ENCODE data around the gene TIRAP. TPM values are rescaled to one million over a fixed set of nuclear protein-coding genes. Genes with fewer than 3 reads are reported as not detected.

Gene TIRAP
- total and polyA plus RNA-seq, 2 of the 8 experiments (the other 6 are each of a cell fraction or from before 2014, with no cell fraction given), result 5.3 TPM

DNA sequence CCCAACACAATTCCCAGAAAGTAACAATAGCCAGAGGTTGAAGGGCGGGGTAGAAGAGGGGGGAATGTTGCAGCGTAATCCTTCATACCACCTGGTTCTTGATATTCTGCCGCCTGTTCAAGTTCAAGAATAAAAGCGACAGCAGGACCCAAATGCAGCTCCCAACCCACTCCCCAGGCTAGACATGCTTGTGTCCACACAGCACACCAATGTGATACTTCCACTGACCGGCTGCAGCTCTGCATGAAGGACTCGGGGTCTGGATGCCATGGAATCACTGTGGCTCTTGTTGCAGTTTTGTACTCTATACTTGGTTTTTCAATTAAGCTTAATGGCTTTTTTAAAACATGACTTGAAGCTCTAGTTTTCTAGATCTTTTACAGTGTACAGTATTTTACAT lies 20.7 kb upstream of the TIRAP start:
- Histone ChIP-seq H3K9me3 (ENCODE audit: insufficient read depth in 2 of 2, low read depth in 1 of 2, low read length in 1 of 2) (no peaks in the 10 kb centered on the region), H3K4me2 (ENCODE audit: insufficient read depth in 1 of 2, low read depth in 2 of 2, low read length in 2 of 2) (no peak overlapping the region), H3K56ac (replicated peaks; ENCODE audit: insufficient read length, low read depth, low read length) (no peak overlapping the region), H3K79me1 (ENCODE audit: low read depth, low read length) (no peaks in the 10 kb centered on the region), H4K20me1 (replicated peaks in 1 of 2; ENCODE audit: control insufficient read depth in 1 of 2, insufficient read depth in 2 of 2, low read length in 2 of 2) (peaks cover 2 to 8% of the 10 kb centered on the region in 2 experiments), H4K5ac (ENCODE audit: insufficient read length, low read depth, low read length) (no peak overlapping the region), H2AK5ac (ENCODE audit: low read depth, low read length) (no peak overlapping the region), H2BK20ac (ENCODE audit: low read length) (no peak overlapping the region), H3K36me3 (ENCODE audit: control insufficient read depth in 2 of 4, insufficient read depth in 4 of 4, low read length in 3 of 4) (peaks cover 39 to 66% (median 56%) of the 10 kb centered on the region in 4 experiments), H3K4ac (replicated peaks; ENCODE audit: insufficient read length, low read depth, low read length) (no peak overlapping the region), H4K8ac (ENCODE audit: extremely low read depth, insufficient read depth, low read length) (no peak overlapping the region), H3K14ac (ENCODE audit: insufficient read length) (no peak overlapping the region), H3K18ac (ENCODE audit: extremely low read depth, low read length) (no peak overlapping the region), H3K23me2 (ENCODE audit: low read depth, low read length) (no peaks in the 10 kb centered on the region), H3K9ac (replicated peaks in 1 of 4; ENCODE audit: extremely low read depth in 1 of 4, low read depth in 3 of 4, low read length in 3 of 4) (no peak overlapping the region), H3K27me3 (replicated peaks in 1 of 4; ENCODE audit: control insufficient read depth in 3 of 4, extremely low read depth in 1 of 4, insufficient read depth in 3 of 4, low read length in 3 of 4) (no peaks in the 10 kb centered on the region), H2BK120ac (replicated peaks; ENCODE audit: low read depth, low read length) (no peak overlapping the region), H3K27ac (ENCODE audit: low read depth, low read length) (no peak overlapping the region), H3K79me2 (ENCODE audit: control insufficient read depth in 1 of 2, insufficient read depth in 2 of 2, low read length in 2 of 2) (peaks cover 0 to 3% of the 10 kb centered on the region in 2 experiments; a peak in 1 of 4 replicates), H3K23ac (ENCODE audit: insufficient read length) (no peak overlapping the region), H4K91ac (replicated peaks; ENCODE audit: insufficient read length, low read length) (no peak overlapping the region), H3K4me3 (ENCODE audit: extremely low read depth in 1 of 4, insufficient read depth in 2 of 4, low read depth in 3 of 4, low read length in 4 of 4) (no peak overlapping the region), H2BK12ac (ENCODE audit: low read depth, low read length) (no peak overlapping the region), H2BK5ac (ENCODE audit: low read depth, low read length) (no peak overlapping the region), H3K4me1 (replicated peaks in 1 of 4; ENCODE audit: control insufficient read depth in 3 of 4, insufficient read depth in 4 of 4, low read length in 3 of 4) (no peaks in the 10 kb centered on the region), H2AFZ (ENCODE audit: low read length) (no peak overlapping the region), H2BK15ac (ENCODE audit: low read length) (no peak overlapping the region)
- ChIA-PET CTCF (ENCODE audit: partially characterized antibody) (interaction anchor here (0.7 to 1.2 kb wide), 2 partner anchors 38 to 39 kb away, joined by 3 to 4 read pairs; no protein-coding TSS in a partner anchor), POLR2A (ENCODE audit: partially characterized antibody) (interaction anchor here (0.9 to 5.9 kb wide), 9 partner anchors 9 to 110 kb away, joined by 3 to 43 read pairs (median 11); partner anchors contain the start of genes FAM118B, RPUSD4 and TIRAP)
- TF ChIP-seq CREB1 (IDR thresholded peaks at IDR 0.05) (no peak), POLR2A (IDR thresholded peaks at IDR 0.05; ENCODE audit: control extremely low read depth in 1 of 2, low read depth in 2 of 2, low read length in 2 of 2) (peak in 1 of 2 experiments; percentile 23; a peak in 1 of 3 replicates), ZNF274 (IDR thresholded peaks at IDR 0.05; ENCODE audit: borderline replicate concordance, extremely low read depth, low read length) (no peak), CBX8 (IDR thresholded peaks at IDR 0.05; ENCODE audit: borderline replicate concordance, low read depth, low read length) (no peak), RFX5 (IDR thresholded peaks at IDR 0.05; ENCODE audit: borderline replicate concordance, low read depth, low read length) (no peak), SP2 (IDR thresholded peaks at IDR 0.05; ENCODE audit: low read length) (no peak), SP1 (IDR thresholded peaks at IDR 0.05; ENCODE audit: low read depth, low read length) (no peak), HDAC2 (IDR thresholded peaks at IDR 0.05; ENCODE audit: borderline replicate concordance in 1 of 2, low read depth in 2 of 2, low read length in 2 of 2) (no peak), POLR2AphosphoS5 (IDR thresholded peaks at IDR 0.05; ENCODE audit: low read depth, low read length) (peak; percentile 60; the same call in 1 of the 2 replicates)
- TF ChIP-seq, protein P1, sequence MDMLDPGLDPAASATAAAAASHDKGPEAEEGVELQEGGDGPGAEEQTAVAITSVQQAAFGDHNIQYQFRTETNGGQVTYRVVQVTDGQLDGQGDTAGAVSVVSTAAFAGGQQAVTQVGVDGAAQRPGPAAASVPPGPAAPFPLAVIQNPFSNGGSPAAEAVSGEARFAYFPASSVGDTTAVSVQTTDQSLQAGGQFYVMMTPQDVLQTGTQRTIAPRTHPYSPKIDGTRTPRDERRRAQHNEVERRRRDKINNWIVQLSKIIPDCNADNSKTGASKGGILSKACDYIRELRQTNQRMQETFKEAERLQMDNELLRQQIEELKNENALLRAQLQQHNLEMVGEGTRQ (IDR thresholded peaks at IDR 0.05; ENCODE audit: low read length), result no peak
- WGBS, 2 experiments (ENCODE audit: extremely low coverage in 1 of 2, insufficient coverage in 1 of 2, insufficient read length in 1 of 2, insufficient replicate concordance in 2 of 2, low coverage in 1 of 2, low lambda C conversion rate in 2 of 2, missing lambda C conversion rate in 1 of 2), result 92% methylated on average over 6 of the region's 6 CpGs; no CpG with 5 or more reads in 1 of the 2 experiments
- DNase-seq (ENCODE audit: low read depth in 1 of 2, low spot score in 2 of 2) (no peak), FAIRE-seq (no peak)

Measured in H1 (cell line).